Stimulated activated CD4-positive, alpha-beta T cell treated with anti-CD3 and anti-CD28 coated beads, Interleukin-1b, Interleukin-23, amount 100 ng/mL, for 1 hour (primary cell): ENCODE results near the gene KHK.

Source experiments
- DNase-seq, 2 donors: peaks; one replicate each; pipeline ENCODE4 v3.0.0-alpha.2; 2020; ENCODE audit warnings: low read depth in 2 of 2

KHK gene

DNA sequence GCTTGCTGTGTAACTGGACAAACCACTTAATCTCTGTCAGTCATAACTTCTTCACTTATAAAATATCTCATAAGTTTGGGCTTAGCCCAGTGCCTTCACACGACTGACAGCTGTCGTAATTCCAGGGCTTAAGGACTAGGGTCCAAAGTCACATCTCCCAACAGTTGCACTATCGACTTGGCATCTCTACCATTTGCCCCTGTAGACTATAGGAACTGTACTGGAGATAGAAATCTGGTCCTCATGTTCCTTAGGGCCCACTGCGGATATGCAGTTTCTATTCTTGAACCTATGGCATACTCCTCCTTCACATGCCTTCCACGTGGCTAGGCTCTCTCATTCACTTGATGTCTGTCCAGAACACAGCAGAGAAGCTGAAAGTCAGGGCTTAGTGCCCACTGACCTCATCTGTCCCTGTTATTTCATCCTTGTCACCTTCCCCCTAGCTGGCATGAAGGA lies 39.7 kb downstream of the KHK start:
- DNase-seq = no peak

GRCh38 chr2:27127883-27128667 lies 41.5 kb downstream of the KHK start:
- no peak for DNase-seq

DNA sequence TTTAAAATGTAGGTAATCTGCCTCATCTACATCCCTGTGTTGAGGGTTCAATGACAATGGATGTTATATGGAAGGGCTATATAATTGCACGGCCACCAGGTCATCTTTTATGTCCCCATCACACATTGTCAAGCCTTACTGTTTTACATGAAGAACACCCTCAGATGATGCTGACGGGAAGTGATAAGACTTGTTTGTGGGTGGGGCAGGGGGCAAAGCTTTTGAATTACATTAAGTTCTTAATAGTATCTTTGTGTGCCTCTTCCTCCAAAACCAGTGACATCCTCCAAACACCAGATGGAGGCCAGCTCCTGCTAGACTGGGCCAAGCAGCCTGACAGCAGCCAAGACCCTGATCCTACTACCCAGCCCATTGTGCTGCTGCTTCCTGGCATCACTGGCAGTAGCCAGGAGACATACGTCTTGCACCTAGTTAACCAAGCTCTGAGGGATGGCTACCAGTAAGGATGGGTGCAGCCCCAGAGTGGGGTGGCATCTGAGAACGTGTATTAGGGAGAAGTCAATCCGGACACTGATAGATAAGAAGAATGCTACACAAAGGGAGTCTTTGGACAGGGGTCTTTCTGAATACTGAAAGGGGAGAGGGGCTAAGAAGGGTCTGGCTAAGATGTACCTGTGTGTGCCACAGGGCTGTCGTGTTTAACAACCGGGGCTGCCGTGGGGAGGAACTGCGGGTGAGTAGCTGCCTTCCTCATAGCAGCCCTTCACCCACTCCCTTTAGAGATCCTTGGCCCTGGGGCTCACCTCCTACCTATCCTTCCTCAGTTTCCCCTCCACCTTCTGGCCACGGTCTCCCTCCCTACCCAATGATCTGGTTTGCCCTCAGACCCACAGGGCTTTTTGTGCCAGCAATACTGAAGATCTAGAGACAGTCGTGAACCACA lies 42.3 kb downstream of the KHK start:
- DNase-seq = no peak

DNA sequence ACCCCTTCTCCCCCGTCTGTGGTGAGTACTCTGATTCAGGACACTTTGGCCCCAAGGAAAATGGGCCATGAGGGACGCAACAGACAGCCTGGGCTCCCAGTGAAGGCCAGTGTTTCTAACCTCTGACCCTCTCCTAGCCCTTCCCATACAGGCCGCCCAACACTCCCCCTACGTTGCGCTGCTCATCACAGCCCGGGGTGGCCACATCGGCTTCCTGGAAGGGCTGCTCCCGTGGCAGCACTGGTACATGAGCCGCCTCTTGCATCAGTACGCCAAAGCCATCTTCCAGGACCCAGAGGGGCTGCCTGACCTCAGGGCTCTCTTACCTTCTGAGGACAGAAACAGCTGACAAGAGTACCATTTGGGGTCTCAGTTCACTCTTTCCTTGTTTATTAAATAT lies 43.8 kb downstream of the KHK start:
- no peak for DNase-seq

- no peak for DNase-seq
These were observed 44.9 kb downstream of the KHK start for GRCh38 chr2:27131429-27131828.

- DNase-seq = no peak
These were observed 46.8 kb downstream of the KHK start for GRCh38 chr2:27133195-27133875.

DNA sequence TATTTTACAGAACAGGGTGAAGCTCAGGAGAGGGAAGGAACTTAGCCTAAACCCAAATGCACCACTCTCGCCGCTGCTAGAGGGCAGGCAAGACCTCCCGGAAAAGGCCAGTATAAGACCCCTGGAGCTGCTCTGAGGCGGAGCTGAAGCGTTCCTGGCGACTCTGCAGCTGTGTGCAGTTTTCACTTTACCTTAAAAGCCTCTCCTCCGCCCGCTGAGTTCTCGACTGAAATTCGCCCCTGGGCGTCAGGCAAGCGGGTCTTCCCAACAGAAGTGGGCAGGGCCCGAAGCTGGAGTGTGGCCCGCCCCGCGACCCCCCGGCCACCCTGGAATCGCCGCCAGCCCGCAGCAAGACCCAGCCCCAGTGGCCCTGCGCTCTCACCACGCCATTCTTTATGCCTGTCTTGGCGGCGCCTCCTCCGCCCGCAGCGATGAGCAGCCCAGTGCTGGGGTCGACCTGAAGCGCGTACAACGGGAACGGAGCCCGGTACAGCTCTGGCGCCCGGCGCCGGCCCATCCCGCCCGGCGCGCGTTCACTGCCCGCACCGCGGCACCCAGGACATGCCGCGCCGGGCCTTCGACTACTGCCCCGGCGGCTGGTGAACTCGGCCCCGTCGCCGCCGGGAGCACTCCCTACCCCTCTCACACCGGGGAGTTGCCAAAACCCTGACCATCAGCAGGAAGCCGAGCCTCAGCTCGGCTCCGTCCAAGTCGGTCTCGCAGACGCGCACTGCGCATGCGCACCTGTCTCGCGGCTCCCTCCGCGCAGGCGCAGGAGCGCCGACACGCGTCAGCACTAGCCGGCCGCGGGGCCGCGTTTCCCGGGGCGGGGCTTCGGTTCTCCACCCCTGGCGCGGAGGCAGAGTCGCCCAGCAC lies 47.6 kb downstream of the KHK start, which contains the start of gene PREB:
PREB (minus strand) TSS at position 732 of the 876 bp plus-strand sequence; CDS start at position 517, 215 bp downstream.
- DNase-seq = peak; percentile 95 to 97

DNA sequence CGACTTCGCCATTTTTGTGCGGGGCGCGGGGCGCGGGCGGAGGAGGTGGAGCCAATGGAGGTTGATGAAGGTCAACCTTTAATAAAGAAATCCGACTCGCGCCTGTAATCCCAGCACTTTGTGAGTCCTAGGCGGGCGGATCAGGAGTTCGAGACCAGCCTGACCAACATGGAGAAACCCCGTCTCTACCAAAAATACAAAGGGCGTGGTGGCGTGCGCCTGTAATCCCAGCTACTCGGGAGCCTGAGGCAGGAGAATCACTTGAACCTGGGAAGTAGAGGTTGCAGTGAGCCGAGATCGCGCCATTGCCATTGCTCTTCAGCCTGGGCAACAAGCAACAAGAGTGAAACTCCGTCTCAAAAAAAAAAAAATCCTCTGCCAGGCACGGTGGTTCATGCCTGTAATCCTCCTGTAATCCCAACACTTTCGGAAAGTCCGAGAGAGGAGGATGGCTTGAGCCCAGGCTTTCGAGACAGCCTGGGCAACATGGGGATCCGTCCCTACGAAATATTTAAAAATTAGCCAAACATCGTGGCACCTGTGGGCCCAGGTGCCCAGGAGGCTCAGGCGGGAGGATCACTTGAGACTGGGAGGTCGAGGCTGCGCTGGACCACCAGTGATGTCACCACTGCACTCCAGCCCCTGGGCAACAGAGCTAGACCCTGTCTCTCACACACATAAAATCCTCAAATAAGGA lies 48.4 kb downstream of the KHK start:
- no peak for DNase-seq

DNA sequence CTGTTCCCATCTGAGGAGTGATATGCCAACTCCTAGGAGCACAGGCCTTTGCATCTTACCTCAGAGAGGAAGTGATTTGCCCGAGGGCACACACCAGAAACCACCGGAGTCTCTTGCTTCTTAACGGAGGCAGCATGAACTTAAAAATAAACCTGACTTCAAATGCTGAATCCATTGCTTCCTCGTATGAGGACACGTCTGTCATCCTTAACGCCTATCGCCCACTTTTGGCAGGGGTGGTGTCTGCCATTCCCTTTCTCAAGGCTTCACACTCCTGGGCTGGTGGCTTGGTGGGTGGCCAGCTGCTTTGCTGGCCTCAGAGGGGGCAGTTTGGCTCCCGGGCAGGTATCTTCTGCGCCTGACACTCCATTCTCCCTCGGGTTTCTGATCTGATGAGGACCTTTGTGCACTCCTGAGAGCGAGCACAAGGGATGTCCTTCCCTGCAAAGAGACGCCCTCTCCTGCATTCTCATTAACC lies 48.9 kb downstream of the KHK start:
- DNase-seq = no peak

DNA sequence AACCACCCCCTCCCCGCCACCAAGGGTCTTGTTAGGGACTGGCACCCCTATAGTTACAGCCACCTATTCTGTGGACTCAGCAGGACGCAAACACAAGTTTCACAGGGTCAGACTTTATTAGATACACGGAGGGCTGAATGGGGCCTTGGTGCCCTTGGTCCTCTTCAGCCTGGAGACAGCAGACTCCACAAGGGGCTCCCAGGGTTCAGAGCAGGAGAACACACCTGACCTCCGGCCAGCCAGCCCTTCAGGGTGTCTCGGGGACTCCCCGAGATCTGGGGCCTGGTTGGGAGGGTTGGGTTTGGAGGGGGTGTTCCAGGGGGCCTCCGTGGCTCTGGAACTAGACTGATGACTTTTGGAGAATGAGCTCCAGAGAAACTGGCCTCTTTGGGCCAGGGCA lies 50.2 kb downstream of the KHK start:
- no peak for DNase-seq

GRCh38 chr2:27137322-27137935 lies 50.9 kb downstream of the KHK start:
- no peak for DNase-seq

DNA sequence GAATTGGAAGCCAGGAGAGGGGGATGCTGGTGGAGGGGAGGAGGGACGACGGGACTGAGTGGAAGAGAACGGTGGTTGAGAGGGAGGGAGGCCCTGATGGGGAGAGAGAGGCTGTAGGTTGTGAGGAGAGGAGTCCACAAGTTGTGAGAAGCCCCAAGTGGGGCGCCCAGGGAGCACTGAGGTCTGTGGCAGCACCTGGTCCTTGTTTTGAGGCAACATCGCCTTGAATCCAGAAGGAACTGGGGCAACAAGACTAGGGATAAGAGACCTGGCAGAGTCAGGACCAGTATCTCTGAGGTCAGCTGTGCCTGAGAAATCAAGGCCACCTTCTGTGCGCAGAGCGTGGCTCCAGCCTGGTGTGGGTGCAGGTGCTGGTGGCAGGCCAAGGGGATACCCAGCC lies 51.5 kb downstream of the KHK start:
- no peak for DNase-seq

- DNase-seq = no peak
These were observed 52.7 kb downstream of the KHK start, which contains the start of gene PRR30 for GRCh38 chr2:27139310-27139709. TSS of gene PRR30 (minus strand) at chr2:27139410. CDS start at chr2:27138329, 1,081 bp downstream.

DNA sequence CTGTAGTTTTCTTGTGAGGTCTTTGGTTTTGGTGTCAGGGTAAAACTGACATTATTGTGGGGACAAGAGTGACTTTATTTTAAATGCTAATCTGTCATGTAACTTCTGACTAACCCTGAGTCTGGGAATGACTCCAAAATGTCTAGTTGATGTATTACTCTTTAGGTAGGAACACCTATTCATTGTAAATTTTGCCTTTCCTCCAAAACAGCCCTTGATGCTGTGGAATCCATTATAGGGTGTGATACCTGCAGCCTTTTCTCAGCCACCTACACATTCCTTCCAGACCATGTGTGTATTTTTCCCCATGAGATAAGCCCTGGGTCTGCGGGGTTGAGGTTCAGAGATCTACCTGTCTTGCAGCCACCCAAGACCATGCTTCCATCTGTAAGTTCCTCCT lies 56.7 kb downstream of the KHK start:
- no peak for DNase-seq

GRCh38 chr2:27145682-27146081 lies 59.1 kb downstream of the KHK start:
- DNase-seq = no peak

GRCh38 chr2:27147935-27148334 lies 61.4 kb downstream of the KHK start:
- no peak for DNase-seq

DNA sequence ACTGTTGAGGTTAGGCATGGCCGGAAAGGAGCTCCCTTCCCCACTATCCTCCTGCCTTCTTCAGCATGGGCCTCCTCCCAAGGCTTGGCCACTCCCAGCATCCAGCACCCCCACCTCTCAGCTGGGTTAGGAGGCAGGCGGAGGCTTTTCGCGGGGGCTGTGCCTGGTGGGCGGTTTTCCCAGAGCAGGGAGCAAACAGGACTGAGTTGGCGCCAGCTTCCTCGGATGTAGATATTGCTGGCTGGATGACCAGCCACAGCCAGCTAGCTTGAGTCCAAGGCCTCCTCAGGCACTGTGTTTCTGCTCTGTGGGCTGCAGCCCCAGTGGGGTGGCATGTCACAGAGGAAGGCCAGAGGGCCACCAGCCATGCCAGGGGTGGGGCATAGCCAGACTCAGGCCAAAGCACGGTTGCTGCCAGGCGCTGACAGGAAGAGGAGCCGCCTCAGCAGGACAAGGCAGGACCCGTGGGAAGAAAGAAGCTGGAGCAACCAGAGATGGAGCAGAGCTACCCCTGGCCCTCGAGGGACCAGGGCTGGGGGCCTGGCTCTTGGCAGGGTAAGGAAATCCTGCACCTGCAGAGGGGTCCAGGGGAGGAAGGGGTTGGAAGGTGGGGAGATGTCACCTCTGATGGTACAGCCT lies 62.3 kb downstream of the KHK start, which contains the start of gene TCF23:
TCF23 (plus strand) TSS at position 204 of the 639 bp plus-strand sequence; CDS start at position 334, 130 bp downstream.
- no peak for DNase-seq

GRCh38 chr2:27149570-27150405 lies 63.2 kb downstream of the KHK start:
- no peak for DNase-seq
